CD8-positive, alpha-beta memory T cell (primary cell): ENCODE measurements around the gene HNRNPL. TPM values are rescaled to one million over a fixed set of nuclear protein-coding genes. Genes with fewer than 3 reads are reported as not detected.

Source experiments
- CTCF ChIA-PET: fragments of 350-600 bp; sonication (Branson Sonifier 250); formaldehyde crosslinking; loops from one replicate; lab custom pipeline; 2021; ENCODE audit warnings: antibody characterized with exemption; lab: Charles Lee
- POLR2A ChIA-PET: fragments of 350-600 bp; sonication (Branson Sonifier 250); formaldehyde crosslinking; loops from one replicate; lab custom pipeline; 2021; ENCODE audit warnings: antibody characterized with exemption; lab: Charles Lee
- DNase-seq, 5 donors: peaks; one replicate each; pipeline versions ENCODE4 v3.0.0 to v3.0.0-alpha.2; 2020 to 2022; ENCODE audit warnings: mixed read lengths in 1 of 5
- H3K27ac ChIP-seq: one replicate; pipeline ENCODE4 v1.7.0; 2013; ENCODE audit warnings: low read depth, mild to moderate bottlenecking, low read length, moderate library complexity
- H3K27me3 ChIP-seq: 2 replicates; pipeline ENCODE4 v1.7.0; 2013; ENCODE audit warnings: low read length, mild to moderate bottlenecking; ENCODE audit not compliant: insufficient read depth, poor library complexity, severe bottlenecking
- H3K36me3 ChIP-seq: 2 replicates; pipeline ENCODE4 v1.7.0; 2013; ENCODE audit warnings: mild to moderate bottlenecking, low read length, moderate library complexity; ENCODE audit not compliant: insufficient read depth
- H3K4me1 ChIP-seq: 2 replicates; pipeline ENCODE4 v1.7.0; 2013; ENCODE audit warnings: mild to moderate bottlenecking, low read length, moderate library complexity; ENCODE audit not compliant: insufficient read depth
- H3K4me3 ChIP-seq: 2 replicates; pipeline ENCODE4 v1.7.0; 2013; ENCODE audit warnings: mild to moderate bottlenecking, low read length
- H3K9me3 ChIP-seq: 2 replicates; pipeline ENCODE4 v1.7.0; 2013; ENCODE audit warnings: mild to moderate bottlenecking, low read length
- H3K27ac Mint-ChIP-seq, 8 donors: one replicate each; pipeline ENCODE4 v1.8.0; 2020 to 2021; ENCODE audit warnings: mixed read lengths in 8 of 8, mild to moderate bottlenecking in 6 of 8, inconsistent platforms in 3 of 8, moderate library complexity in 3 of 8
- H3K27me3 Mint-ChIP-seq, 2 donors: one replicate each; pipeline ENCODE4 v1.8.0; 2020 to 2021; ENCODE audit warnings: mixed read lengths in 2 of 2, mild to moderate bottlenecking in 1 of 2, moderate library complexity in 1 of 2
- H3K36me3 Mint-ChIP-seq, 3 donors: one replicate each; pipeline ENCODE4 v1.8.0; 2020 to 2021; ENCODE audit warnings: mixed read lengths in 3 of 3, inconsistent platforms in 1 of 3, mild to moderate bottlenecking in 1 of 3
- H3K4me1 Mint-ChIP-seq, 3 donors: one replicate each; pipeline ENCODE4 v1.8.0; 2020 to 2021; ENCODE audit warnings: mixed read lengths in 3 of 3, inconsistent platforms in 1 of 3, mild to moderate bottlenecking in 1 of 3
- H3K4me3 Mint-ChIP-seq, 7 donors: one replicate each; pipeline ENCODE4 v1.8.0; 2020 to 2021; ENCODE audit warnings: mixed read lengths in 7 of 7, mild to moderate bottlenecking in 6 of 7, moderate library complexity in 4 of 7, inconsistent platforms in 2 of 7
- H3K9me3 Mint-ChIP-seq, 5 donors: one replicate each; pipeline ENCODE4 v1.8.0; 2020 to 2022; ENCODE audit warnings: mixed read lengths in 5 of 5, mild to moderate bottlenecking in 3 of 5, moderate library complexity in 2 of 5, inconsistent platforms in 1 of 5
- polyA plus RNA-seq: library from polyadenylated mRNA; unstranded; fragments of 300-500 nt; fragmentation: Illumina TruSeq; gene quantifications from one replicate; pipeline ENCODE4 v1.2.3, GENCODE V29; 2021
- total RNA-seq, 2 experiments: library from RNA; stranded (reverse); gene quantifications; one replicate each; pipeline ENCODE4 v1.2.3, GENCODE V29; 2021

Gene HNRNPL
- total and polyA plus RNA-seq, 3 experiments from 2014 or later = 73.4 to 679 (median 656) TPM

GRCh38 chr19:38843175-38843758 lies 6.5 kb downstream of the HNRNPL start:
- Mint-ChIP-seq H3K4me1 (peaks cover 70 to 87% (median 72%) of the 10 kb centered on the region in 3 donors), H3K4me3 (peak overlapping the region; percentile 41 to 83 (median 73)), H3K27me3 (peaks cover 0 to 10% of the 10 kb centered on the region in 2 donors), H3K27ac (peak overlapping the region; percentile 29 to 94 (median 87)), H3K36me3 (peaks cover 38 to 95% (median 39%) of the 10 kb centered on the region in 3 donors), H3K9me3 (peaks cover 0 to 4% (median 2%) of the 10 kb centered on the region in 5 donors)
- no peaks in the 10 kb centered on the region for H3K9me3 ChIP-seq
- ChIA-PET POLR2A (interaction anchor here (1.7 kb wide), 1 partner anchor 11 kb away, joined by 24 read pairs; the partner anchor contains the start of gene ECH1), CTCF (interaction anchor here (1.2 to 1.8 kb wide), 4 partner anchors 20 to 440 kb away, joined by 5 to 9 read pairs (median 5); partner anchors contain the start of gene FAM98C)
- DNase-seq = no peak
- no peaks in the 10 kb centered on the region for H3K27me3 ChIP-seq
- no peak overlapping the region for H3K4me3 ChIP-seq
- H3K27ac ChIP-seq = no peak overlapping the region
- H3K36me3 ChIP-seq = peaks cover 86% of the 10 kb centered on the region
- H3K4me1 ChIP-seq = peaks cover 78% of the 10 kb centered on the region

GRCh38 chr19:38842439-38843174 lies 7.2 kb downstream of the HNRNPL start:
- ChIA-PET POLR2A (interaction anchor here (0.6 to 1.7 kb wide), 9 partner anchors 8 to 132 kb away, joined by 3 to 24 read pairs (median 5); partner anchors contain the start of gene ECH1), CTCF (interaction anchor here (0.9 to 1.8 kb wide), 11 partner anchors 10 to 439 kb away, joined by 4 to 11 read pairs (median 6); partner anchors contain the start of genes FAM98C, MRPS12, RINL and SARS2)
- Mint-ChIP-seq H3K4me3 (peak overlapping the region; percentile 70 to 91 (median 76)), H3K36me3 (peaks cover 38 to 95% (median 38%) of the 10 kb centered on the region in 3 donors), H3K4me1 (peaks cover 63 to 80% (median 65%) of the 10 kb centered on the region in 3 donors), H3K9me3 (peaks cover 0 to 4% (median 2%) of the 10 kb centered on the region in 5 donors), H3K27ac (peak overlapping the region; percentile 84 to 95 (median 92)), H3K27me3 (peaks cover 0 to 10% of the 10 kb centered on the region in 2 donors)
- H3K27me3 ChIP-seq = no peaks in the 10 kb centered on the region
- peak overlapping the region; percentile 33 for H3K4me3 ChIP-seq
- no peak overlapping the region for H3K27ac ChIP-seq
- H3K36me3 ChIP-seq = peaks cover 88% of the 10 kb centered on the region
- no peaks in the 10 kb centered on the region for H3K9me3 ChIP-seq
- peak; percentile 36 to 84 (median 78) for DNase-seq
- H3K4me1 ChIP-seq = peaks cover 71% of the 10 kb centered on the region

GRCh38 chr19:38841787-38842438 lies 7.9 kb downstream of the HNRNPL start:
- peak; percentile 43 to 82 (median 63) for DNase-seq
- Histone ChIP-seq H3K27me3 (no peaks in the 10 kb centered on the region), H3K36me3 (peaks cover 88% of the 10 kb centered on the region), H3K27ac (no peak overlapping the region), H3K4me3 (peak overlapping the region; percentile 33), H3K9me3 (no peaks in the 10 kb centered on the region), H3K4me1 (peaks cover 64% of the 10 kb centered on the region)
- peaks cover 0 to 10% of the 10 kb centered on the region in 2 donors for H3K27me3 Mint-ChIP-seq
- peak overlapping the region; percentile 84 to 95 (median 92) for H3K27ac Mint-ChIP-seq
- peaks cover 0 to 4% (median 2%) of the 10 kb centered on the region in 5 donors for H3K9me3 Mint-ChIP-seq
- peaks cover 38 to 95% (median 40%) of the 10 kb centered on the region in 3 donors for H3K36me3 Mint-ChIP-seq
- POLR2A ChIA-PET = interaction anchor here (0.5 to 1.7 kb wide), 13 partner anchors 9 to 542 kb away, joined by 3 to 24 read pairs (median 5); partner anchors contain the start of gene ECH1
- CTCF ChIA-PET = interaction anchor here (0.9 to 1.8 kb wide), 11 partner anchors 10 to 439 kb away, joined by 4 to 11 read pairs (median 6); partner anchors contain the start of genes FAM98C, MRPS12, RINL and SARS2
- peak overlapping the region; percentile 70 to 91 (median 76) for H3K4me3 Mint-ChIP-seq
- H3K4me1 Mint-ChIP-seq = peaks cover 56 to 73% (median 58%) of the 10 kb centered on the region in 3 donors

GRCh38 chr19:38841180-38841766 lies 8.5 kb downstream of the HNRNPL start:
- Mint-ChIP-seq H3K4me3 (peak overlapping the region in 6 of 7 donors; percentile 45 to 83 (median 66)), H3K27ac (peak overlapping the region; percentile 84 to 95 (median 92)), H3K4me1 (peaks cover 53 to 69% (median 54%) of the 10 kb centered on the region in 3 donors), H3K27me3 (peaks cover 0 to 10% of the 10 kb centered on the region in 2 donors), H3K9me3 (peaks cover 0 to 4% (median 2%) of the 10 kb centered on the region in 5 donors), H3K36me3 (peaks cover 38 to 98% (median 44%) of the 10 kb centered on the region in 3 donors)
- ChIA-PET CTCF (interaction anchor here (1.1 to 1.6 kb wide), 5 partner anchors 11 to 89 kb away, joined by 3 to 11 read pairs (median 8); partner anchors contain the start of genes MRPS12, RINL and SARS2), POLR2A (interaction anchor here (0.6 to 1.7 kb wide), 9 partner anchors 8 to 543 kb away, joined by 3 to 24 read pairs (median 5); partner anchors contain the start of gene ECH1)
- H3K27me3 ChIP-seq = no peaks in the 10 kb centered on the region
- peaks cover 58% of the 10 kb centered on the region for H3K4me1 ChIP-seq
- no peak overlapping the region for H3K27ac ChIP-seq
- H3K4me3 ChIP-seq = no peak overlapping the region
- no peaks in the 10 kb centered on the region for H3K9me3 ChIP-seq
- H3K36me3 ChIP-seq = peaks cover 86% of the 10 kb centered on the region
- no peak for DNase-seq

GRCh38 chr19:38840583-38840968 lies 9.2 kb downstream of the HNRNPL start:
- DNase-seq = no peak
- H3K27ac Mint-ChIP-seq = peak overlapping the region in 6 of 8 donors; percentile 70 to 93 (median 87)

GRCh38 chr19:38839816-38840582 lies 9.8 kb downstream of the HNRNPL start:
- peaks cover 33 to 97% (median 33%) of the 10 kb centered on the region in 3 donors for H3K36me3 Mint-ChIP-seq
- POLR2A ChIA-PET = interaction anchor here (0.6 to 1.3 kb wide), 5 partner anchors 9 to 105 kb away, joined by 3 to 5 read pairs (median 3); no protein-coding TSS in a partner anchor
- peaks cover 0 to 10% of the 10 kb centered on the region in 2 donors for H3K27me3 Mint-ChIP-seq
- H3K27ac Mint-ChIP-seq = peak overlapping the region in 4 of 8 donors; percentile 32 to 87 (median 57)
- H3K9me3 ChIP-seq = no peaks in the 10 kb centered on the region
- no peak overlapping the region for H3K4me3 ChIP-seq
- no peak for DNase-seq
- peaks cover 41 to 57% (median 42%) of the 10 kb centered on the region in 3 donors for H3K4me1 Mint-ChIP-seq
- CTCF ChIA-PET = interaction anchor here (0.9 to 1.1 kb wide), 2 partner anchors 9 to 90 kb away, joined by 3 to 4 read pairs; partner anchors contain the start of genes HNRNPL, MRPS12 and SARS2
- peaks cover 46% of the 10 kb centered on the region for H3K4me1 ChIP-seq
- peaks cover 82% of the 10 kb centered on the region for H3K36me3 ChIP-seq
- peak overlapping the region in 1 of 7 donors; percentile 32 for H3K4me3 Mint-ChIP-seq
- peaks cover 0 to 4% (median 2%) of the 10 kb centered on the region in 5 donors for H3K9me3 Mint-ChIP-seq
- H3K27me3 ChIP-seq = no peaks in the 10 kb centered on the region
- H3K27ac ChIP-seq = no peak overlapping the region

More at GRCh38 chr19:38840583-38840968, 9.2 kb downstream of the HNRNPL start:
- ChIA-PET POLR2A (interaction anchor here (1.1 to 1.3 kb wide), 2 partner anchors 8 to 26 kb away, joined by 3 read pairs; no protein-coding TSS in a partner anchor), CTCF (interaction anchor here (0.9 to 1.1 kb wide), 2 partner anchors 9 to 90 kb away, joined by 3 to 4 read pairs; partner anchors contain the start of genes HNRNPL, MRPS12 and SARS2)
- H3K9me3 ChIP-seq = no peaks in the 10 kb centered on the region
- peaks cover 37 to 98% (median 38%) of the 10 kb centered on the region in 3 donors for H3K36me3 Mint-ChIP-seq
- peaks cover 51% of the 10 kb centered on the region for H3K4me1 ChIP-seq
- H3K27me3 ChIP-seq = no peaks in the 10 kb centered on the region
- no peak overlapping the region for H3K27ac ChIP-seq
- peaks cover 0 to 4% (median 2%) of the 10 kb centered on the region in 5 donors for H3K9me3 Mint-ChIP-seq
- peak overlapping the region in 2 of 7 donors; percentile 66 to 67 for H3K4me3 Mint-ChIP-seq
- no peak overlapping the region for H3K4me3 ChIP-seq
- H3K36me3 ChIP-seq = peaks cover 86% of the 10 kb centered on the region
- peaks cover 46 to 62% (median 47%) of the 10 kb centered on the region in 3 donors for H3K4me1 Mint-ChIP-seq
- H3K27me3 Mint-ChIP-seq = peaks cover 0 to 10% of the 10 kb centered on the region in 2 donors
